Thyroid gland (tissue), 4 donors: ENCODE results near the gene SORL1. TPM values are rescaled to one million over a fixed set of nuclear protein-coding genes. Genes with fewer than 3 reads are reported as not detected.

ENCODE experiments used
- DNase-seq, 2 donors: peaks; one replicate each; pipeline ENCODE4 v3.0.0-alpha.2; 2019
- H3K27ac ChIP-seq, 3 donors: fragments of 200-600 bp; sonication (generic); 1 replicate in 2 of 3; 2 replicates in 1 of 3; pipeline ENCODE4 v1.5.1; 2016 to 2019; ENCODE audit warnings: mild to moderate bottlenecking in 1 of 3, moderate library complexity in 1 of 3
- H3K27me3 ChIP-seq: fragments of 200-600 bp; sonication (generic); one replicate; pipeline ENCODE4 v1.5.1; 2019
- H3K36me3 ChIP-seq, 2 donors: fragments of 200-600 bp; sonication (generic); one replicate each; pipeline ENCODE4 v1.5.1; 2016 to 2019
- H3K4me1 ChIP-seq, 2 donors: fragments of 200-600 bp; sonication (generic); one replicate each; pipeline ENCODE4 v1.5.1; 2017 to 2019
- H3K4me3 ChIP-seq, 3 donors: fragments of 200-600 bp; sonication (generic); replicated peaks in 1 of 3; 1 replicate in 2 of 3; 2 replicates in 1 of 3; pipeline ENCODE4 v1.5.1; 2016; ENCODE audit warnings: mild to moderate bottlenecking in 1 of 3
- H3K9me3 ChIP-seq: fragments of 200-600 bp; sonication (generic); one replicate; pipeline ENCODE4 v1.5.1; 2017
- POLR2A ChIP-seq, 2 donors: fragments of 450-650 bp; IDR thresholded peaks; one replicate each; pipeline ENCODE4 v1.6.1; 2017; ENCODE audit warnings: antibody characterized with exemption in 2 of 2, mild to moderate bottlenecking in 2 of 2, moderate library complexity in 1 of 2
- WGBS, 2 donors: methylation state at CpG; one replicate each; pipeline ENCODE4 v1.1.5; 2017; 5-methylcytosine and 5-hydroxymethylcytosine counted together
- intact Hi-C: fragments of 100-400 bp; cut with DNase I; formaldehyde crosslinking; loops from one replicate; pipeline ENCODE4 v1.15.1; 2023
- total RNA-seq, 4 donors: library from RNA; depleted of rRNA; stranded (reverse); fragments of >200 nt; gene quantifications; one replicate each; pipeline ENCODE4 v1.2.3, GENCODE V29; 2016
- TF ChIP-seq, protein P1 (sequence below), 6 experiments: fragments of 200-600 bp in 3 of 6; fragments of 450-650 bp in 3 of 6; sonication (generic) in 3 of 6; IDR thresholded peaks; one replicate each; pipeline ENCODE4 v1.5.1; 2016 to 2019; ENCODE audit warnings: antibody characterized with exemption in 6 of 6, mild to moderate bottlenecking in 2 of 6, inconsistent platforms in 1 of 6, moderate library complexity in 1 of 6

SORL1 gene
- total RNA-seq, 4 donors from 2014 or later: 19.6 to 73.8 (median 53.6) TPM

DNA sequence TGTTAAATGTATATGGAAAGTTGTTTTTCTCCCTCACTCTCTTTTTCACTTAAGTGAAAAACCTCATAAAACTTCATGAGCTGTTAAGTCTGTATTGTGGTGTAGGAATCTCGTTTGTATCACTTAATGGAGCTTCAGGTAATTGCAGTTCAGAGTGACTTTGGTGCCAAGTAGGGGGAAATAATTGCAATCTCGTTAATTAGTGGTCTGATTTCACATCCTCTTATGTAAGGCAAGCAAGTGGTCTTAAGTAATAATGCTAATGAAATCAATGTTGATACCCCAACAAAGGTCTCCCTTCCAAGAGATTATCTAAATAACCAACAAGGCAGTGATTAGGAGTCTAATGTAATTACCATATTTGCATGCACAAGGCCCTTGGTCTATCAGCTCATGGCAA lies 174.9 kb downstream of the SORL1 start:
- no peak for TF ChIP-seq POLR2A (IDR thresholded peaks at IDR 0.05)
- TF ChIP-seq, protein P1, sequence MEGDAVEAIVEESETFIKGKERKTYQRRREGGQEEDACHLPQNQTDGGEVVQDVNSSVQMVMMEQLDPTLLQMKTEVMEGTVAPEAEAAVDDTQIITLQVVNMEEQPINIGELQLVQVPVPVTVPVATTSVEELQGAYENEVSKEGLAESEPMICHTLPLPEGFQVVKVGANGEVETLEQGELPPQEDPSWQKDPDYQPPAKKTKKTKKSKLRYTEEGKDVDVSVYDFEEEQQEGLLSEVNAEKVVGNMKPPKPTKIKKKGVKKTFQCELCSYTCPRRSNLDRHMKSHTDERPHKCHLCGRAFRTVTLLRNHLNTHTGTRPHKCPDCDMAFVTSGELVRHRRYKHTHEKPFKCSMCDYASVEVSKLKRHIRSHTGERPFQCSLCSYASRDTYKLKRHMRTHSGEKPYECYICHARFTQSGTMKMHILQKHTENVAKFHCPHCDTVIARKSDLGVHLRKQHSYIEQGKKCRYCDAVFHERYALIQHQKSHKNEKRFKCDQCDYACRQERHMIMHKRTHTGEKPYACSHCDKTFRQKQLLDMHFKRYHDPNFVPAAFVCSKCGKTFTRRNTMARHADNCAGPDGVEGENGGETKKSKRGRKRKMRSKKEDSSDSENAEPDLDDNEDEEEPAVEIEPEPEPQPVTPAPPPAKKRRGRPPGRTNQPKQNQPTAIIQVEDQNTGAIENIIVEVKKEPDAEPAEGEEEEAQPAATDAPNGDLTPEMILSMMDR (IDR thresholded peaks at IDR 0.05): no peak

GRCh38 chr11:121630041-121630440 lies 177.9 kb downstream of the SORL1 start:
- intact Hi-C loops: no loop called here
- no peak for DNase-seq
- no peaks in the 10 kb centered on the region for H3K27me3 ChIP-seq
- no peaks in the 10 kb centered on the region for H3K36me3 ChIP-seq
- TF ChIP-seq, protein P1 (IDR thresholded peaks at IDR 0.05): no peak
- TF ChIP-seq POLR2A (IDR thresholded peaks at IDR 0.05): no peak
- H3K9me3 ChIP-seq: no peaks in the 10 kb centered on the region
- peaks cover 0 to 2% of the 10 kb centered on the region in 2 donors for H3K4me1 ChIP-seq
- no peak overlapping the region for H3K4me3 ChIP-seq
- WGBS, 2 donors: 53 to 74% methylated on average over 1 of the region's 1 CpG
- H3K27ac ChIP-seq: no peak overlapping the region

More for the DNA sequence above, 174.9 kb downstream of the SORL1 start:
- Histone ChIP-seq H3K27me3 (no peaks in the 10 kb centered on the region), H3K9me3 (no peaks in the 10 kb centered on the region), H3K36me3 (no peaks in the 10 kb centered on the region), H3K4me1 (peaks cover 0 to 2% of the 10 kb centered on the region in 2 donors), H3K4me3 (no peak overlapping the region), H3K27ac (no peak overlapping the region)
- intact Hi-C loops: no loop called here
- no peak for DNase-seq
- 80 to 81% methylated on average over 2 of the region's 2 CpGs for WGBS, 2 donors

DNA sequence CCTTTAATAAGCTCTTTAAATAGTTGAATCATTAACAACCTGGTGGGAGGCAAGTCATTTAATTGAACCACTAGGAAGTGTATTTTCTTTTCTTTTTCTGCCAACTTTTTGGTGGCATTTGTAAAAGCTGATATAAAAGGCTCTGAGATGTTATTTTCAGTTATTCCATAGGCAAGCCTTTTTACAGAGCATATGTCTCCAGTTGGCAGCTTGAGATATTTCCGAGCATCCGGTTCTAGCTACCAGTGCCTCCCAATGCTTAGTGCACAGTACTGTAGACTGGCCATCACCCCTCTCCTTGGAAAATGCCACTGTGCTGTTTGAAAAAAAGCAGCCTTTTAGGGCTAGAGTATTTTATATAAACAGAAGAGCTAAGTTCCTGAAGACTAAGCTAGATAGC lies 179.3 kb downstream of the SORL1 start:
- peaks cover 0 to 2% of the 10 kb centered on the region in 2 donors for H3K4me1 ChIP-seq
- WGBS, 2 donors: 97 to 98% methylated on average over 2 of the region's 2 CpGs
- intact Hi-C loops: no loop called here

GRCh38 chr11:121634273-121634672 lies 182.2 kb downstream of the SORL1 start:
- Histone ChIP-seq H3K27ac (no peak overlapping the region), H3K9me3 (no peaks in the 10 kb centered on the region), H3K36me3 (no peaks in the 10 kb centered on the region), H3K4me3 (no peak overlapping the region), H3K4me1 (no peaks in the 10 kb centered on the region), H3K27me3 (no peaks in the 10 kb centered on the region)
- 95 to 99% methylated on average over 5 of the region's 5 CpGs for WGBS, 2 donors
- no peak for DNase-seq
- intact Hi-C loops: no loop called here
- TF ChIP-seq POLR2A (IDR thresholded peaks at IDR 0.05): no peak
- TF ChIP-seq, protein P1 (IDR thresholded peaks at IDR 0.05): no peak

More for the DNA sequence above, 179.3 kb downstream of the SORL1 start:
- H3K27me3 ChIP-seq: no peaks in the 10 kb centered on the region
- no peak overlapping the region for H3K4me3 ChIP-seq
- no peak overlapping the region for H3K27ac ChIP-seq
- no peak for DNase-seq
- H3K9me3 ChIP-seq: no peaks in the 10 kb centered on the region
- H3K36me3 ChIP-seq: no peaks in the 10 kb centered on the region
- TF ChIP-seq, protein P1 (IDR thresholded peaks at IDR 0.05): no peak
- no peak for TF ChIP-seq POLR2A (IDR thresholded peaks at IDR 0.05)

GRCh38 chr11:121634889-121635288 lies 182.8 kb downstream of the SORL1 start:
- Histone ChIP-seq H3K36me3 (no peaks in the 10 kb centered on the region), H3K4me1 (no peaks in the 10 kb centered on the region), H3K9me3 (no peaks in the 10 kb centered on the region), H3K27ac (no peak overlapping the region), H3K27me3 (no peaks in the 10 kb centered on the region), H3K4me3 (no peak overlapping the region)
- TF ChIP-seq, protein P1 (IDR thresholded peaks at IDR 0.05): no peak
- TF ChIP-seq POLR2A (IDR thresholded peaks at IDR 0.05): no peak
- WGBS, 2 donors: 70 to 87% methylated on average over 7 of the region's 7 CpGs
- DNase-seq: no peak
- intact Hi-C loops: no loop called here
